ENCODE measurements around the gene TAS2R60. TPM values are rescaled to one million over a fixed set of nuclear protein-coding genes. Genes with fewer than 3 reads are reported as not detected.

Gene TAS2R60
- total and polyA plus RNA-seq, 2 of the 4 experiments (the other 2 are of a cell fraction) = not detected

DNA sequence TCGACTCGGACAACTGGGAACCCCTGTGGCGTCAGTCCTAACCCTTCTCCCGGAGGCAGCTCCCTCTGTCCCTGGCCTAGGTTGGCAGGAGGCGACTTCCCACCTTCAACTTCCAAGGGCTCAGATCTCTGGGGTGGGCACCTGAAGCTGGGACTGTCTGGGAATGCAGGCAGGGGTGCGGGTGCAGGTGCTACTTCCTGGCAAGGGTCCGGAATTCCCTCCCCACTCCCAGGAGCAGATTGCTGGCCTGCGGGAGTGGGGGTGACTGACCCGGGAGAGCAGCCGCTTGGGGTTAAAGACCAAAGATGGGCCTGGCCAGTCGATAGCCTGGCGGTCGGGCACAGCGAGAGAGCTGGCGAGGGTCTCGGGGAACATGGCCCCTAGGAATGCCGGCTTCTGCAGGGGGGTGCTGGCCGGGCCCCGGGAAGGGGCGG, 35.0 kb upstream of the TAS2R60 start:
- Histone ChIP-seq H3K4ac (ENCODE audit: low read depth, low read length) (no peak overlapping the region), H3K4me2 (ENCODE audit: low read depth, low read length) (no peak overlapping the region)

More for the DNA sequence above, 35.0 kb upstream of the TAS2R60 start:
- intact Hi-C loops (cut with micrococcal nuclease) (no loop called here), in situ Hi-C loops (cut with MboI; ENCODE audit: low sequenced_read_pairs) (no loop called here), dilution Hi-C loops (cut with HindIII; ENCODE audit: low sequenced_read_pairs, unreplicated experiment) (no loop called here)
- ATAC-seq (ENCODE audit: low read depth) = no peak
- POLR2A ChIA-PET (ENCODE audit: unreplicated experiment) = no interaction called here
- no peak overlapping the region for H3K4me3 ChIP-seq (ENCODE audit: insufficient read depth, low read depth, low read length)
- DNase-seq = no peak
- no peak overlapping the region for H2BK120ac ChIP-seq (ENCODE audit: low read depth, low read length)
- H3K79me1 ChIP-seq (ENCODE audit: low read depth in 1 of 2, low read length in 2 of 2) = no peaks in the 10 kb centered on the region
- no peak overlapping the region for H2BK5ac ChIP-seq (ENCODE audit: low read depth, low read length, poor library complexity, severe bottlenecking)
- H3K27me3 ChIP-seq (ENCODE audit: control insufficient read depth, insufficient read depth, low read length) = no peaks in the 10 kb centered on the region; the same call in 1 of the 2 replicates
- H3K27ac ChIP-seq (ENCODE audit: insufficient read depth, low read length) = no peak overlapping the region
- H4K91ac ChIP-seq (ENCODE audit: insufficient read depth, low read depth, low read length) = no peak overlapping the region
- no peak overlapping the region for H2BK15ac ChIP-seq (ENCODE audit: low read depth, low read length)
- no peak overlapping the region for H3K14ac ChIP-seq (replicated peaks; ENCODE audit: low read depth, low read length)
- no peaks in the 10 kb centered on the region for H3K9me3 ChIP-seq (ENCODE audit: control insufficient read depth, insufficient read depth, low read length)
- BruUV-seq (replicated peaks) = no TSS peak
- H2BK20ac ChIP-seq (ENCODE audit: low read depth, low read length) = no peak overlapping the region
- no peak overlapping the region for H4K8ac ChIP-seq (ENCODE audit: low read depth in 2 of 2, low read length in 2 of 2)
- H3K9ac ChIP-seq (ENCODE audit: low read depth, low read length) = no peak overlapping the region
- H2AFZ ChIP-seq (replicated peaks; ENCODE audit: low read length, poor library complexity) = no peak overlapping the region
- peaks cover 12% of the 10 kb centered on the region; the same call in 1 of the 2 replicates for H3K4me1 ChIP-seq (ENCODE audit: control insufficient read depth, insufficient read depth, low read length)
- no CpG with 5 or more reads among the region's 20 CpGs for WGBS, 2 experiments (ENCODE audit: extremely low coverage in 2 of 2, insufficient read length in 1 of 2)
- H4K5ac ChIP-seq (ENCODE audit: low read depth, low read length) = no peak overlapping the region
- no peak overlapping the region for H2AK9ac ChIP-seq (replicated peaks; ENCODE audit: low read depth, low read length, poor library complexity)
- H3K56ac ChIP-seq (ENCODE audit: extremely low read depth, insufficient read depth, low read length) = no peak overlapping the region
- H3K23ac ChIP-seq (ENCODE audit: low read depth, low read length) = no peak overlapping the region
- no peak for TF ChIP-seq SMC3 (IDR thresholded peaks at IDR 0.05; ENCODE audit: low read depth, low read length)
- no peak for TF ChIP-seq CEBPB (IDR thresholded peaks at IDR 0.05; ENCODE audit: low read depth, low read length)
- TF ChIP-seq RCOR1 (IDR thresholded peaks at IDR 0.05; ENCODE audit: insufficient replicate concordance, low read length) = no peak
- TF ChIP-seq MXI1 (IDR thresholded peaks at IDR 0.05; ENCODE audit: borderline replicate concordance, low read depth, low read length) = no peak
- no peak for TF ChIP-seq NFE2L2 (IDR thresholded peaks at IDR 0.05; ENCODE audit: low read depth, low read length)
- TF ChIP-seq MAZ (IDR thresholded peaks at IDR 0.05; ENCODE audit: borderline replicate concordance, low read depth, low read length) = no peak
- TF ChIP-seq RFX5 (IDR thresholded peaks at IDR 0.05; ENCODE audit: low read depth, low read length) = no peak
- no peak for TF ChIP-seq POLR2A (IDR thresholded peaks at IDR 0.05; ENCODE audit: low read depth, low read length)
- TF ChIP-seq, protein P1, sequence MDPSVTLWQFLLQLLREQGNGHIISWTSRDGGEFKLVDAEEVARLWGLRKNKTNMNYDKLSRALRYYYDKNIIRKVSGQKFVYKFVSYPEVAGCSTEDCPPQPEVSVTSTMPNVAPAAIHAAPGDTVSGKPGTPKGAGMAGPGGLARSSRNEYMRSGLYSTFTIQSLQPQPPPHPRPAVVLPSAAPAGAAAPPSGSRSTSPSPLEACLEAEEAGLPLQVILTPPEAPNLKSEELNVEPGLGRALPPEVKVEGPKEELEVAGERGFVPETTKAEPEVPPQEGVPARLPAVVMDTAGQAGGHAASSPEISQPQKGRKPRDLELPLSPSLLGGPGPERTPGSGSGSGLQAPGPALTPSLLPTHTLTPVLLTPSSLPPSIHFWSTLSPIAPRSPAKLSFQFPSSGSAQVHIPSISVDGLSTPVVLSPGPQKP (IDR thresholded peaks at IDR 0.05; ENCODE audit: borderline replicate concordance, low read depth, low read length) = no peak
- TF ChIP-seq MAFK (IDR thresholded peaks at IDR 0.05; ENCODE audit: low read depth, low read length) = no peak
- no peak for TF ChIP-seq BHLHE40 (IDR thresholded peaks at IDR 0.05; ENCODE audit: low read depth, low read length)
- TF ChIP-seq FOS (IDR thresholded peaks at IDR 0.05; ENCODE audit: low read depth, low read length) = no peak
- TF ChIP-seq CHD1 (IDR thresholded peaks at IDR 0.05; ENCODE audit: low read depth, low read length) = no peak
- TF ChIP-seq, protein P2, sequence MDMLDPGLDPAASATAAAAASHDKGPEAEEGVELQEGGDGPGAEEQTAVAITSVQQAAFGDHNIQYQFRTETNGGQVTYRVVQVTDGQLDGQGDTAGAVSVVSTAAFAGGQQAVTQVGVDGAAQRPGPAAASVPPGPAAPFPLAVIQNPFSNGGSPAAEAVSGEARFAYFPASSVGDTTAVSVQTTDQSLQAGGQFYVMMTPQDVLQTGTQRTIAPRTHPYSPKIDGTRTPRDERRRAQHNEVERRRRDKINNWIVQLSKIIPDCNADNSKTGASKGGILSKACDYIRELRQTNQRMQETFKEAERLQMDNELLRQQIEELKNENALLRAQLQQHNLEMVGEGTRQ (IDR thresholded peaks at IDR 0.05; ENCODE audit: low read depth, low read length) = no peak
- H3K18ac ChIP-seq (ENCODE audit: low read depth, low read length) = no peak overlapping the region
- H3K9me1 ChIP-seq (ENCODE audit: insufficient read depth, low read length) = no peaks in the 10 kb centered on the region
- CTCF ChIA-PET = interaction anchor here (1.5 kb wide), 1 partner anchor 9 kb away, joined by 5 read pairs; no protein-coding TSS in a partner anchor
- no peaks in the 10 kb centered on the region for H3K36me3 ChIP-seq (ENCODE audit: control insufficient read depth, insufficient read depth, low read length)
- no peak overlapping the region for H2AK5ac ChIP-seq (ENCODE audit: low read depth, low read length)
- no peaks in the 10 kb centered on the region for H4K20me1 ChIP-seq (ENCODE audit: insufficient read depth, low read length)

Measured in IMR-90 (cell line).